NCI-H1092 treated with DMSO at 0.1 percent for 48 hours (cell line): ENCODE data around the gene RHOXF1.
"Not testable (repeated sequence)": the region's sequence is repeated elsewhere in the genome, so short reads cannot be mapped to it uniquely, and the experiment has no call there.

Experiments used
- DNase-seq: peaks from one replicate; lab custom pipeline; 2025; lab: John Stamatoyannopoulos, UW

Gene RHOXF1

GRCh38 chrX:120085553-120086185 is 30.0 kb downstream of the RHOXF1 start:
- DNase-seq: not testable (repeated sequence)

- not testable (repeated sequence) for DNase-seq
Observed at GRCh38 chrX:120077590-120077989, 38.1 kb downstream of the RHOXF1 start, which contains the start of gene RHOXF2B. Gene RHOXF2B (minus strand): TSS chrX:120077690. CDS start chrX:120077552, 138 bp downstream.

GRCh38 chrX:120066169-120066568 is 49.5 kb downstream of the RHOXF1 start:
- not testable (repeated sequence) for DNase-seq
